ENCODE data around the gene ITGA5. TPM values are rescaled to one million over a fixed set of nuclear protein-coding genes. Genes with fewer than 3 reads are reported as not detected.
A peak's percentile ranks its signal among the peaks of the same experiment; 100 is the strongest.

ITGA5 gene
- total and polyA plus RNA-seq, 9 of the 15 experiments (the other 6 are each of a cell fraction or from before 2014, with no cell fraction given): 9.1 to 82.1 (median 47.4) TPM

DNA sequence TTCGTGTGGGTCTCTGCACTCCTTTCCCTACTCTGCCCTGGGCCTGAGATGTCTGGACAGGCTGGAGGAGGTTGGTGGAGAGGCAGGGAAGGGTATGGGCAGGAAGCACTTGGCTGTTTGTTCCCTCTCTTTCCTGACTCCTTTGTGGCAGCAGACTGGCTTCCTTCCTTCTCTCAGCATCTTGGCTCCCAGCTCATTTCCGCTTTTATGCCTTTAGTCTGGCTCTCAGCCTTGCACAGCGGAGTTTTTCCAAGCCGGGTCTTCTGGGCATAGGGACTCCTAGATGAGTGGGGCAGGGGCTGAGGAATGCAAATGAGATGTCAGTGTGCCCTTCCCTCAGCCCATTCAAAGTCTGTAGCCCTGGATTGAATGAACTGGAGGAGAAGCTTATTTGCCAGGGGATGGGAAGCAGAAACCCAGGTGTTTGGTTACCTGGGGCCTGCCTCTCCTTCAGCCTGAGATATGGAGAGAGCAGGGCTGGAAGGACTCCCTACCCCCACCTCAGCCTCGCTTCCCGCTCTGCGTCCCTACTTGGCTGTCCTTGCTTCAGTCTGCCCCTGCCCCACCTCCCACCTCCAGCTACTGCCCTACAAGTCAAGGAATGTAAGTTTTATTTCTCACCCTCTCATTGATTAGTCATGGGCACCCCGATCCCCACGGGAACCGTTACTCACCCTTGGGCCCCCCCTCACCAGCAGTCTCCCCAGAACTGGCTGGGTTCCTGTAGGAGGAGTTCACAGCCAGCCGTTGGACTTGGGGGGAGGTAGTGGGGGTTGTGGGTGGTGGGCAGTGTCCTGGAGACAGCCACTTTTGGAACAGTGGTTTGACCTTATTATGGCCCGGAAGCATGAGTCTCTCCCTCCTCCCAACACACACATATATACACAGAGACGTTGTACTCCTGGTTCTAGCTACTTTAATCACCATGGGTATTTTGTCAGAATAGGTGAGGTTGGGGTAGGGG is 9.3 kb upstream of the ITGA5 start (continued):
- TF ChIP-seq ZNF668 (CRISPR knock-in tag; IDR thresholded peaks at IDR 0.05) (no peak), ZKSCAN1 (IDR thresholded peaks at IDR 0.05; ENCODE audit: low read depth, low read length) (no peak), ZNF695 (CRISPR knock-in tag; IDR thresholded peaks at IDR 0.05) (no peak)

DNA sequence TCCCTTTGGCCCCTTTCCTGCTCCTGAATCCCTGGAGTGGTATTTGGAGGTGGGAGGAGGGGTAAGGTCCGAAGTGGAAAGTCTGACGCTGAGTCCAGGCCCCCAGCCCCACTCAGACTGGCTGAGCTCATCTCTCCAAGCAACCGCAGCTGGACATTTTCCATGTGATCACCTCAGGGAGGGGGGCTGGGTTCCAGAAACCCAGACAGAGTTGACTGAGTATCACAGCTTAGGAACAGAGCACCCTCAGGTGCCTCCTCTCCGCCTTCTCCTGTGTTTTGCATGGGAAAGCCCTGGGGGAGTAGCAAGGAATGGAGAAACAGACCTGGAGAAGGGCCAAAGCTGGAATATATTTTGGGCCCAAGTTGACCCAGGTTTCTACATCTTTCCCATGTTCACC is 8.0 kb upstream of the ITGA5 start:
- BruUV-seq (replicated peaks): no TSS peak
- H3K9ac ChIP-seq (ENCODE audit: insufficient read depth in 1 of 2, low read depth in 2 of 2, low read length in 2 of 2): no peak overlapping the region

More for the DNA sequence above, 8.0 kb upstream of the ITGA5 start:
- no peaks in the 10 kb centered on the region for H3K9me1 ChIP-seq (ENCODE audit: control insufficient read depth, insufficient read depth, low read length)
- ATAC-seq (no peak), DNase-seq (ENCODE audit: extremely low read depth in 1 of 4, low spot score in 3 of 4) (no peak), FAIRE-seq (no peak)
- no peak overlapping the region for H3K27ac ChIP-seq (ENCODE audit: extremely low read depth, low read depth, low read length)
- no peaks in the 10 kb centered on the region for H4K20me1 ChIP-seq (replicated peaks; ENCODE audit: control insufficient read depth, insufficient read depth, low read length)
- no peak overlapping the region for H3K4me2 ChIP-seq (ENCODE audit: insufficient read depth, low read length)
- H2AFZ ChIP-seq (ENCODE audit: low read depth, low read length): peak overlapping the region; percentile 93; the same call in 1 of the 2 replicates
- no peak overlapping the region for H3K4me3 ChIP-seq
- in situ Hi-C loops (cut with MboI) (no loop called here), intact Hi-C loops (cut with micrococcal nuclease) (no loop called here)
- WGBS (ENCODE audit: insufficient coverage, low coverage, missing lambda C conversion rate): 34% methylated on average over 4 of the region's 4 CpGs
- ChIA-PET CTCF (ENCODE audit: low intra/inter-chr PET ratio) (interaction anchor here (0.6 kb wide), 1 partner anchor 129 kb away, joined by 7 read pairs; no protein-coding TSS in a partner anchor), POLR2A (interaction anchor here (0.6 to 2.9 kb wide), 5 partner anchors 12 to 422 kb away, joined by 3 to 8 read pairs (median 7); partner anchors contain the start of gene GTSF1)
- H3K9me3 ChIP-seq (replicated peaks; ENCODE audit: control insufficient read depth, insufficient read depth, low read depth, low read length): no peaks in the 10 kb centered on the region
- peaks cover 27 to 77% of the 10 kb centered on the region in 2 experiments for H3K4me1 ChIP-seq (replicated peaks in 1 of 2; ENCODE audit: control insufficient read depth in 2 of 2, insufficient read depth in 2 of 2, low read length in 2 of 2)
- no peak for TF ChIP-seq FUS (optimal IDR thresholded peaks at IDR 0.05; ENCODE audit: low read depth, low read length)
- TF ChIP-seq, protein P1, sequence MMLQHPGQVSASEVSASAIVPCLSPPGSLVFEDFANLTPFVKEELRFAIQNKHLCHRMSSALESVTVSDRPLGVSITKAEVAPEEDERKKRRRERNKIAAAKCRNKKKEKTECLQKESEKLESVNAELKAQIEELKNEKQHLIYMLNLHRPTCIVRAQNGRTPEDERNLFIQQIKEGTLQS (IDR thresholded peaks at IDR 0.05): peak; percentile 19; the same call in 1 of the 2 replicates
- TF ChIP-seq, protein P1 (CRISPR knock-in tag; conservative IDR thresholded peaks at IDR 0.05): no peak
- H3K27me3 ChIP-seq (ENCODE audit: control insufficient read depth in 2 of 2, insufficient read depth in 2 of 2, low read length in 2 of 2): no peaks in the 10 kb centered on the region
- no peaks in the 10 kb centered on the region for H3K79me2 ChIP-seq (ENCODE audit: control insufficient read depth, insufficient read depth, low read length)
- H3K36me3 ChIP-seq (ENCODE audit: control insufficient read depth, insufficient read depth, low read length): no peaks in the 10 kb centered on the region
